GM12878 (cell line): Measurements from ENCODE around the gene IL4I1. TPM values are rescaled to one million over a fixed set of nuclear protein-coding genes. Genes with fewer than 3 reads are reported as not detected.

Source experiments
- BACH1 ChIP-seq: fragments of 450-650 bp; IDR thresholded peaks from 2 replicates; pipeline ENCODE4 v1.6.1; 2017; ENCODE audit warnings: mild to moderate bottlenecking, borderline replicate concordance
- CEBPB ChIP-seq, 2 experiments: fragments of 150-350 bp in 1 of 2; IDR thresholded peaks; 2 replicates each; pipeline ENCODE4 v1.6.1; 2012 to 2014; ENCODE audit warnings: low read depth in 2 of 2, low read length in 2 of 2, borderline replicate concordance in 1 of 2, inconsistent platforms in 1 of 2
- CREB1 ChIP-seq: IDR thresholded peaks from 2 replicates; pipeline ENCODE4 v1.6.1; 2012; ENCODE audit warnings: low read depth, mild to moderate bottlenecking, inconsistent platforms
- EP300 ChIP-seq, 2 experiments: fragments of 150-350 bp in 1 of 2; IDR thresholded peaks; 2 replicates each; pipeline ENCODE4 v1.6.1; 2011 to 2012; ENCODE audit warnings: low read depth in 2 of 2, low read length in 2 of 2, borderline replicate concordance in 1 of 2, improper control_type of control experiment in 1 of 2, inconsistent platforms in 1 of 2; ENCODE audit not compliant: control insufficient read depth in 1 of 2
- FOS ChIP-seq: IDR thresholded peaks from 3 replicates; pipeline ENCODE4 v1.6.1; 2011; ENCODE audit warnings: borderline replicate concordance; ENCODE audit not compliant: insufficient read length; ENCODE audit errors: extremely low read depth
- FOXM1 ChIP-seq: IDR thresholded peaks from 2 replicates; pipeline ENCODE4 v1.6.1; 2012; ENCODE audit warnings: low read depth, mild to moderate bottlenecking, inconsistent platforms, low read length, moderate library complexity
- HCFC1 ChIP-seq: fragments of 150-350 bp; IDR thresholded peaks from 2 replicates; pipeline ENCODE4 v1.6.1; 2014; ENCODE audit warnings: low read length
- HDGF ChIP-seq: fragments of 450-650 bp; IDR thresholded peaks from 2 replicates; pipeline ENCODE4 v1.6.1; 2016; ENCODE audit warnings: antibody characterized with exemption
- JUND ChIP-seq: IDR thresholded peaks from 2 replicates; pipeline ENCODE4 v1.6.1; 2012; ENCODE audit warnings: low read depth, mild to moderate bottlenecking, low read length, improper control_type of control experiment, moderate library complexity
- KDM1A ChIP-seq: fragments of 200-600 bp; sonication (generic); IDR thresholded peaks from 2 replicates; pipeline ENCODE4 v1.6.1; 2016; ENCODE audit warnings: borderline replicate concordance
- MTA2 ChIP-seq: fragments of 450-650 bp; IDR thresholded peaks from 2 replicates; pipeline ENCODE4 v1.6.1; 2016; ENCODE audit warnings: low read depth, mild to moderate bottlenecking, moderate library complexity
- NFYA ChIP-seq: IDR thresholded peaks from 2 replicates; pipeline ENCODE4 v1.6.1; 2011; ENCODE audit warnings: low read depth, mild to moderate bottlenecking, low read length, improper control_type of control experiment, borderline replicate concordance
- NR2C1 ChIP-seq: fragments of 450-650 bp; IDR thresholded peaks from 2 replicates; pipeline ENCODE4 v1.6.1; 2017; ENCODE audit warnings: antibody characterized with exemption, mild to moderate bottlenecking, moderate library complexity
- RBBP5 ChIP-seq: fragments of 200-600 bp; sonication (generic); conservative IDR thresholded peaks from 2 replicates; pipeline ENCODE4 v1.6.1; 2016
- RCOR1 ChIP-seq: conservative IDR thresholded peaks from 2 replicates; pipeline ENCODE4 v1.6.1; 2012; ENCODE audit warnings: low read depth, low read length, improper control_type of control experiment
- SMAD5 ChIP-seq: IDR thresholded peaks from 2 replicates; pipeline ENCODE4 v1.6.1; 2016; ENCODE audit warnings: antibody characterized with exemption, low read depth
- TCF12 ChIP-seq: IDR thresholded peaks from 2 replicates; pipeline ENCODE4 v1.6.1; 2011; ENCODE audit warnings: low read depth, mild to moderate bottlenecking, low read length
- YBX1 ChIP-seq: fragments of 450-650 bp; IDR thresholded peaks from 2 replicates; pipeline ENCODE4 v1.6.1; 2016; ENCODE audit warnings: antibody characterized with exemption
- ZBTB11 ChIP-seq: fragments of 450-650 bp; formaldehyde crosslinking; IDR thresholded peaks from 2 replicates; pipeline ENCODE4 v1.5.0; 2022; ENCODE audit warnings: mild to moderate bottlenecking, missing genetic modification characterization
- ZNF217 ChIP-seq: fragments of 450-650 bp; IDR thresholded peaks from 2 replicates; pipeline ENCODE4 v1.6.1; 2017; ENCODE audit warnings: antibody characterized with exemption, mild to moderate bottlenecking
- ZNF384 ChIP-seq: IDR thresholded peaks from 2 replicates; pipeline ENCODE4 v1.6.1; 2012; ENCODE audit warnings: low read depth, mild to moderate bottlenecking, low read length, improper control_type of control experiment, borderline replicate concordance
- ZSCAN29 ChIP-seq: fragments of 450-650 bp; IDR thresholded peaks from 2 replicates; pipeline ENCODE4 v1.6.1; 2017; ENCODE audit warnings: mild to moderate bottlenecking, moderate library complexity
- ZZZ3 ChIP-seq: IDR thresholded peaks from 2 replicates; pipeline ENCODE4 v1.6.1; 2011; ENCODE audit warnings: low read depth; ENCODE audit not compliant: control insufficient read depth, insufficient read length
- polyA plus RNA-seq, 11 experiments: library from polyadenylated mRNA; depleted of rRNA in 4 of 11; unstranded in 6 of 11; stranded (reverse) in 5 of 11; fragments of >200 nt; fragmentation: Nextera tagmentation in 4 of 11; fragmentation: Illumina TruSeq in 1 of 11; extraction: Ambion mirVana in 4 of 11; extraction: Trizol in 1 of 11; gene quantifications; 1 replicate in 1 of 11; 2 replicates in 10 of 11; pipeline versions ENCODE4 v1.2.1 to v1.2.3, GENCODE V29; 2011 to 2016; ENCODE audit warnings: inconsistent platforms in 2 of 11, missing spikeins in 2 of 11, low read depth in 1 of 11
- total RNA-seq, 4 experiments: library from RNA; depleted of rRNA in 3 of 4; stranded (reverse); fragments of >200 nt in 3 of 4; fragmentation: Illumina TruSeq in 1 of 4; extraction: Trizol in 1 of 4; gene quantifications; 2 replicates each; pipeline versions ENCODE4 v1.2.1 to v1.2.3, GENCODE V29; 2013 to 2021
- TF ChIP-seq, protein P1 (sequence below): fragments of 450-650 bp; IDR thresholded peaks from 2 replicates; pipeline ENCODE4 v1.6.1; 2016; ENCODE audit warnings: mild to moderate bottlenecking
- TF ChIP-seq, protein P2 (sequence below): fragments of 450-650 bp; IDR thresholded peaks from 2 replicates; pipeline ENCODE4 v1.6.1; 2018; ENCODE audit warnings: borderline replicate concordance, mild to moderate bottlenecking; ENCODE audit not compliant: partially characterized antibody

Gene IL4I1
- total and polyA plus RNA-seq, 10 of the 15 experiments (the other 5 are each of a cell fraction or from before 2014, with no cell fraction given), result 0.62 to 83.8 (median 42.8) TPM

GRCh38 chr19:49916839-49917733, 20.4 kb upstream of the IL4I1 start (continued):
- TF ChIP-seq TCF12, result no peak
- TF ChIP-seq NFYA, result no peak
- no peak for TF ChIP-seq FOXM1
- TF ChIP-seq EP300 (IDR thresholded peaks at IDR 0.05; ENCODE audit: borderline replicate concordance in 1 of 2, control insufficient read depth in 1 of 2, low read depth in 2 of 2, low read length in 2 of 2), result no peak
- no peak for TF ChIP-seq CREB1
- TF ChIP-seq BACH1, result no peak
- TF ChIP-seq ZZZ3, result no peak
- TF ChIP-seq JUND, result no peak
- no peak for TF ChIP-seq ZSCAN29
- TF ChIP-seq, protein P1, sequence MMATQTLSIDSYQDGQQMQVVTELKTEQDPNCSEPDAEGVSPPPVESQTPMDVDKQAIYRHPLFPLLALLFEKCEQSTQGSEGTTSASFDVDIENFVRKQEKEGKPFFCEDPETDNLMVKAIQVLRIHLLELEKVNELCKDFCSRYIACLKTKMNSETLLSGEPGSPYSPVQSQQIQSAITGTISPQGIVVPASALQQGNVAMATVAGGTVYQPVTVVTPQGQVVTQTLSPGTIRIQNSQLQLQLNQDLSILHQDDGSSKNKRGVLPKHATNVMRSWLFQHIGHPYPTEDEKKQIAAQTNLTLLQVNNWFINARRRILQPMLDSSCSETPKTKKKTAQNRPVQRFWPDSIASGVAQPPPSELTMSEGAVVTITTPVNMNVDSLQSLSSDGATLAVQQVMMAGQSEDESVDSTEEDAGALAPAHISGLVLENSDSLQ, result 0 out of 2 replicates have a peak, but pooled peaks have one; percentile 24
- no peak for TF ChIP-seq CEBPB (IDR thresholded peaks at IDR 0.05; ENCODE audit: borderline replicate concordance in 1 of 2, low read depth in 2 of 2, low read length in 2 of 2)
- no peak for TF ChIP-seq FOS
- TF ChIP-seq NR2C1, result no peak
- no peak for TF ChIP-seq ZBTB11
- TF ChIP-seq, protein P2, sequence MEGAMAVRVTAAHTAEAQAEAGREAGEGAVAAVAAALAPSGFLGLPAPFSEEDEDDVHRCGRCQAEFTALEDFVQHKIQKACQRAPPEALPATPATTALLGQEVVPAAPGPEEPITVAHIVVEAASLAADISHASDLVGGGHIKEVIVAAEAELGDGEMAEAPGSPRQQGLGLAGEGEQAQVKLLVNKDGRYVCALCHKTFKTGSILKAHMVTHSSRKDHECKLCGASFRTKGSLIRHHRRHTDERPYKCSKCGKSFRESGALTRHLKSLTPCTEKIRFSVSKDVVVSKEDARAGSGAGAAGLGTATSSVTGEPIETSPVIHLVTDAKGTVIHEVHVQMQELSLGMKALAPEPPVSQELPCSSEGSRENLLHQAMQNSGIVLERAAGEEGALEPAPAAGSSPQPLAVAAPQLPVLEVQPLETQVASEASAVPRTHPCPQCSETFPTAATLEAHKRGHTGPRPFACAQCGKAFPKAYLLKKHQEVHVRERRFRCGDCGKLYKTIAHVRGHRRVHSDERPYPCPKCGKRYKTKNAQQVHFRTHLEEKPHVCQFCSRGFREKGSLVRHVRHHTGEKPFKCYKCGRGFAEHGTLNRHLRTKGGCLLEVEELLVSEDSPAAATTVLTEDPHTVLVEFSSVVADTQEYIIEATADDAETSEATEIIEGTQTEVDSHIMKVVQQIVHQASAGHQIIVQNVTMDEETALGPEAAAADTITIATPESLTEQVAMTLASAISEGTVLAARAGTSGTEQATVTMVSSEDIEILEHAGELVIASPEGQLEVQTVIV, result no peak
- no peak for TF ChIP-seq ZNF384
- TF ChIP-seq HDGF, result 0 out of 2 replicates have a peak, but pooled peaks have one; percentile 13
- peak; percentile 42; the same call in 1 of the 2 replicates for TF ChIP-seq MTA2
- no peak for TF ChIP-seq KDM1A
- TF ChIP-seq SMAD5, result no peak
- TF ChIP-seq RCOR1, result no peak
- no peak for TF ChIP-seq RBBP5
- TF ChIP-seq YBX1, result no peak
- TF ChIP-seq ZNF217, result no peak
- TF ChIP-seq HCFC1, result no peak
